LNCAP (cell line): ENCODE measurements around the gene SEC24D.

Source experiments
- TF ChIP-seq, protein P1 (sequence below): fragments of 450-650 bp; IDR thresholded peaks from 2 replicates; pipeline ENCODE4 v1.5.1; 2017; ENCODE audit warnings: mild to moderate bottlenecking

The SEC24D gene

GRCh38 chr4:118784776-118785175, 51.1 kb downstream of the SEC24D start:
- TF ChIP-seq, protein P1, sequence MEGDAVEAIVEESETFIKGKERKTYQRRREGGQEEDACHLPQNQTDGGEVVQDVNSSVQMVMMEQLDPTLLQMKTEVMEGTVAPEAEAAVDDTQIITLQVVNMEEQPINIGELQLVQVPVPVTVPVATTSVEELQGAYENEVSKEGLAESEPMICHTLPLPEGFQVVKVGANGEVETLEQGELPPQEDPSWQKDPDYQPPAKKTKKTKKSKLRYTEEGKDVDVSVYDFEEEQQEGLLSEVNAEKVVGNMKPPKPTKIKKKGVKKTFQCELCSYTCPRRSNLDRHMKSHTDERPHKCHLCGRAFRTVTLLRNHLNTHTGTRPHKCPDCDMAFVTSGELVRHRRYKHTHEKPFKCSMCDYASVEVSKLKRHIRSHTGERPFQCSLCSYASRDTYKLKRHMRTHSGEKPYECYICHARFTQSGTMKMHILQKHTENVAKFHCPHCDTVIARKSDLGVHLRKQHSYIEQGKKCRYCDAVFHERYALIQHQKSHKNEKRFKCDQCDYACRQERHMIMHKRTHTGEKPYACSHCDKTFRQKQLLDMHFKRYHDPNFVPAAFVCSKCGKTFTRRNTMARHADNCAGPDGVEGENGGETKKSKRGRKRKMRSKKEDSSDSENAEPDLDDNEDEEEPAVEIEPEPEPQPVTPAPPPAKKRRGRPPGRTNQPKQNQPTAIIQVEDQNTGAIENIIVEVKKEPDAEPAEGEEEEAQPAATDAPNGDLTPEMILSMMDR: no peak

- TF ChIP-seq, protein P1: no peak
Observed at GRCh38 chr4:118783887-118784286, 52.0 kb downstream of the SEC24D start.

GRCh38 chr4:118776157-118776954, 59.6 kb downstream of the SEC24D start:
- TF ChIP-seq, protein P1: no peak

- TF ChIP-seq, protein P1: no peak
Observed at GRCh38 chr4:118775405-118775804, 60.5 kb downstream of the SEC24D start.

DNA sequence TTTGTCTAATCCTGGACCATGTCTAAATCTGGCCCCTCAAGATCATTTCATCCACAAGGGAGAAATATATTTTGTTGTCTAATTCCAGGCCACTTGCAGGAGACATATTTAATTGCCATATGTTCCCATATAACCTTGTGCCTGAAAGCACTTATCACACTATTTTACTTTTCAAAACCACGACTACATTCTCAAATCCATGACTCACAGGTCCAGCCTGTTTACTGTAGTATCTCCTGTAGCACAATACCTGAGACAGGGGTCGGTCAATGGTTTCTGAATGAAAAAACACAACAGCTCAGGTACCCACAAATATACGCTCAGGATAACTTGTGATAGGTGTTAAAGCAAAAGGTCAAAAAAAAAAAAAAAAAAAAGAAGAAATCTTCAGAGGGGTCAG, 60.9 kb downstream of the SEC24D start:
- TF ChIP-seq, protein P1: no peak

GRCh38 chr4:118774321-118774720, 61.6 kb downstream of the SEC24D start:
- TF ChIP-seq, protein P1: no peak

GRCh38 chr4:118773429-118773792, 62.5 kb downstream of the SEC24D start:
- TF ChIP-seq, protein P1: no peak
